Omental fat pad (tissue), 4 donors: Measurements from ENCODE around the gene CPB1. TPM values are rescaled to one million over a fixed set of nuclear protein-coding genes. Genes with fewer than 3 reads are reported as not detected.

Source experiments
- ATAC-seq: fragments of 150-250 bp; one replicate; pipeline ENCODE4 v1.9.1; 2016; ENCODE audit warnings: mild to moderate bottlenecking, moderate library complexity; ENCODE audit not compliant: low FRiP score
- DNase-seq: peaks from one replicate; pipeline ENCODE4 v3.0.0-alpha.2; 2019; ENCODE audit warnings: low spot score
- total RNA-seq, 4 donors: library from RNA; depleted of rRNA; stranded (reverse); fragments of >200 nt; gene quantifications; one replicate each; pipeline ENCODE4 v1.1.0, GENCODE V29; 2016
- TF ChIP-seq, protein P1 (sequence below), 3 donors: fragments of 450-650 bp; IDR thresholded peaks; one replicate each; pipeline ENCODE4 v1.5.1; 2016 to 2017; ENCODE audit warnings: antibody characterized with exemption in 3 of 3, mild to moderate bottlenecking in 3 of 3, moderate library complexity in 2 of 3

The CPB1 gene
- total RNA-seq, 4 donors from 2014 or later, result 0.72 to 38.9 (median 4.2) TPM

DNA sequence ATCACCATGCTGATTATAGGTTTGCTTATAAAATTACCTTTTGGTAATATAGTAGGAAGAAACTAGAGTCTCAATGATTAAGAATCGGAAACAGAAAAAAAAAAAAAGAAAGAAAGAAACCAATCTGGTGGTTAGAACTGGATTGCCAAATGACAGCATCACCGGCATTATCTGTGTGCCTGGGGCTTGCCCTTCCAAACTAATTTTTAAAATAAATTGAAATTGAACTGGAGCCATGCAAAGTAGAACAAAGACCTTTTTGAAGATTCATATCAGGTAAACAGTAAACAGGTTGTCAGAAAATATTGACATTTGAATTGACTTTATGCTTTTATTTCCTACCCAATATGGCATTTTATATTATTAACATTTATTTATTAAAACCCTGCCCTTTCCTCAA lies 11.2 kb upstream of the CPB1 start:
- DNase-seq (no peak), ATAC-seq (no peak)
- TF ChIP-seq, protein P1, sequence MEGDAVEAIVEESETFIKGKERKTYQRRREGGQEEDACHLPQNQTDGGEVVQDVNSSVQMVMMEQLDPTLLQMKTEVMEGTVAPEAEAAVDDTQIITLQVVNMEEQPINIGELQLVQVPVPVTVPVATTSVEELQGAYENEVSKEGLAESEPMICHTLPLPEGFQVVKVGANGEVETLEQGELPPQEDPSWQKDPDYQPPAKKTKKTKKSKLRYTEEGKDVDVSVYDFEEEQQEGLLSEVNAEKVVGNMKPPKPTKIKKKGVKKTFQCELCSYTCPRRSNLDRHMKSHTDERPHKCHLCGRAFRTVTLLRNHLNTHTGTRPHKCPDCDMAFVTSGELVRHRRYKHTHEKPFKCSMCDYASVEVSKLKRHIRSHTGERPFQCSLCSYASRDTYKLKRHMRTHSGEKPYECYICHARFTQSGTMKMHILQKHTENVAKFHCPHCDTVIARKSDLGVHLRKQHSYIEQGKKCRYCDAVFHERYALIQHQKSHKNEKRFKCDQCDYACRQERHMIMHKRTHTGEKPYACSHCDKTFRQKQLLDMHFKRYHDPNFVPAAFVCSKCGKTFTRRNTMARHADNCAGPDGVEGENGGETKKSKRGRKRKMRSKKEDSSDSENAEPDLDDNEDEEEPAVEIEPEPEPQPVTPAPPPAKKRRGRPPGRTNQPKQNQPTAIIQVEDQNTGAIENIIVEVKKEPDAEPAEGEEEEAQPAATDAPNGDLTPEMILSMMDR (IDR thresholded peaks at IDR 0.05), result no peak

DNA sequence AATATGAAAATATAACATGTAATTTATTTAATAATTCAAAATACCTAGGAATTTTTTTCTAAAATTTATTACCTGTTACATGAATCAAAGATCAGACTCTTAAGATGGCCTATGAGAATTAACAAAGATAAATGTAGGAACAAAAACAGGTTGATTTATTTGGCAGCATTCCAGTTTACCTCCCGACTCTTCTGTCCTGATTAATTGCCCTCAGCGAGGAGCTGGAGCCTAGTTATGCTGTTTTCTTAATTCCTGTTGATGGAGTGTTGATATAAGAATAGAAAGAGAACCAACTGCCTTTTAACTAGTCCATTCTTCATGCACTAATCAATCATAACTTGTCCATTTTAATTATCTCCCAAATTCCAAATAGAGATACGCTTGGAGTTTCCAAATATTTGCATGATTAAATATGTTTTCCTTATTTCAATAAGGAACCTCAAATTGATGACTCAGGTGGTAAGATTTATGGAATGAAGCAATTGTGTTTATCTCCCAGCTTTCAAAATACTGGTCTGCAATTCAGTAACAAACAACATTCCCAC lies 10.6 kb upstream of the CPB1 start:
- DNase-seq, result no peak
- ATAC-seq, result peak; percentile 41
- TF ChIP-seq, protein P1 (IDR thresholded peaks at IDR 0.05), result no peak

DNA sequence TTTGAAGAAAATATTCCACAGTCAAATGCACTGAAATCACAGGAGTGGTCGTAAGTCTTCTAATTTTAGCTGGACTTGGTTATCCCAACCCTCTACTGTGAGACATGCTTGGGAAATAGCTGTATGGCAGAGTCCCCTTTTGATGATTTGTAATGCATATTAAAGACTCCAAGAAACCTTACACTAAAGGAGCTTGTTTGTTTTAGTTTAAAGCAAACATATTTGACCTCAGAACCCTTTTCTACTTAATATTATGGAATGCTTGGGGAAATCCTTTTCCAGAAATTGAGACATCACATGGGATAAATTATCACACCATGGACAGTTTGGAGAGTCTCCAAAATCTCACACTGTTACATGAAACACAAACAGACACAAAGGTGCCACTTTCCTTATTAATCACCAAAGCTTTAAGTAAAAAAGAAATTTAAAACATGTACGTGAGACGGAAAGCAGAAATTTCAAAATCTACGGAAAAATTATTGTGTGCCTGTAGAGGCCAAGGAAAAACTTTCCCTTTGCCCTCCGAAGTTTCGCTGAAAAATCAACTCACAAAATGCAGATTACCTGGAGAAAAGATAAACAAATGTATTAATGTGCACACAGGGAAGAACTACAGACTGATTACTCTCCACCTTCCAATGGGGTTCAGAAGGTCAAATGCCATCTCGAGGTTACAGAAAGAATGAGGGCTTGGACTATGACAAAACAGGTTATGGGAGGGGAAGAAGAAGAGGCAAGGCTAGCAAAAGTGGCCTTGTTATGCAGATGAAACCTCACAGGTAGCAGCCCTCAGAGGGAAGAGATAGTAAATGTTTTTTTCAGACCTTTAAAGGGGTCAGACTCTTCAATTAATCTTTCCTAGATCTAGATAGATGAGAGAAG lies 7.0 kb upstream of the CPB1 start:
- TF ChIP-seq, protein P1 (IDR thresholded peaks at IDR 0.05), result no peak
- no peak for ATAC-seq
- no peak for DNase-seq

DNA sequence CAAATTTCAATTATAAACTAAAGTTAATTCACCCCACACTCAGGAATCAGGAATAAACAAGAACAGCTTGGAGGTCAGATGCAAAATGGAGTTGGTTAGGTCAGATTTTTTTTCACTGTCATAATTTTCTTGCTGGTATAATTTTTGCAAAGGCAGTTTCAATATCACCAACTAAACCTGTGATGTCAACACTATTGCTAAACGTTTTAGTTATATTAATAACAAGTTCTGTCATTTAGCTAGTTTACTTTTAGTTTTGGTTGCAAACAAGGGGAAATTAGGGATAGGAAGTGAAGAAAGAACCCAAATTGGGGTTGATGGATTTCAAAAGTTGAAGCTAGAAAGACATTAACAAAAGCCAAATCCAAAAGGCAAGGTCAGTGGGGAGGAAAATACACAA lies 4.6 kb upstream of the CPB1 start:
- TF ChIP-seq, protein P1 (IDR thresholded peaks at IDR 0.05), result no peak
- ATAC-seq, result no peak
- no peak for DNase-seq

DNA sequence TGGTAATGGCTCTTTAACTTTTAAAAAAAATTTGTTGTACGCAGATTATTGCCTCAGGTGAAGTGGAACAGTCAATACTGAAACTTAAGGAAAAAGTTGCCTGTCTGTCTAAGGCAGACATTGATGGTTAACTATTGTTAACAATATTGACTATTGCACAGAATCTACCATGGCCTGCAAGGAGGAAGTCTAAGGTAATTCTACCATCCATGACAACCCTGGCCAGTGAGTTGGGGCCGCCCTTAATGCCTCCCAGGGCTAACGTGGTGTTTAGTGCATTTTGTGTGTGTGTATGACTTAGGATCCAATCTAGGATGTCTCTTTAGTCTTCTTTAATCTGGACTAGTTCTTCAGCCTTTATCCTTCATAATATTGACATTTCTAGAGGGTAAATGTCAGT lies 2.1 kb upstream of the CPB1 start:
- DNase-seq, result no peak
- TF ChIP-seq, protein P1 (IDR thresholded peaks at IDR 0.05), result no peak
- ATAC-seq, result no peak

DNA sequence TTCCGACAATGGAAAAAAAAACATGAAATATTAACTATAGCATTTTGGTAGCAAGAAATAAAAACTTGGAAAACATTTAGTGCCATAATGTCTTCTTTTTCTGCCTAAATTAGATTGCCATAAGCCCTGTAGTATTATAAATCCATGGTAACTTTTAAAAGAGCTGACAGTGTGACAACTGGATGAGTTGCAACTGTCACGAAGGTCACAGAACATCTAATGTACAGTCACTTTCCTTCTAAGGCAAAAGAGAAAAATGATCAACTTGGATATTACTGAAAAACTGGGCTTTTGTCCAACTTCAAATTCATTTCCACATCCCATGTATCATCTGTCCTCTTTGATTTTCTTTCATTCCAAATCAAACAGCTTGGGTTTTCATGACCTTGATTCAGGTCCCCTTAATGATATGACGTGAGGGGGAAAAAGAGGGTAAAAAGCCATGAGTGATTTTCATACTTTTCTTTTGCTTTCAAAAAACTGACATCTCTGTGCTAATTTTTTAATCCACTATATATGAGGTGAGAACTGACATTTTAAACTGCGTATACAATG lies 602 bp downstream of the CPB1 start:
- TF ChIP-seq, protein P1 (IDR thresholded peaks at IDR 0.05), result no peak
- no peak for ATAC-seq
- no peak for DNase-seq
